ENCODE results near the gene RASGEF1B.

Gene RASGEF1B

GRCh38 chr4:81436941-81437574, 34.6 kb downstream of the RASGEF1B start:
- H3K4me3 ChIP-seq (ENCODE audit: low read depth, low read length): no peak overlapping the region
- H3K36me3 ChIP-seq (ENCODE audit: control insufficient read depth, insufficient read depth, low read length): no peaks in the 10 kb centered on the region
- no peak overlapping the region for H3K9ac ChIP-seq (ENCODE audit: low read depth, low read length)
- no peaks in the 10 kb centered on the region for H3K9me3 ChIP-seq (ENCODE audit: control insufficient read depth, insufficient read depth, low read length)
- H3K27me3 ChIP-seq (ENCODE audit: control insufficient read depth, insufficient read depth, low read length): no peaks in the 10 kb centered on the region
- no peaks in the 10 kb centered on the region for H3K4me1 ChIP-seq (ENCODE audit: control insufficient read depth, insufficient read depth, low read length)

- peaks cover 2% of the 10 kb centered on the region for H3K36me3 ChIP-seq (ENCODE audit: control insufficient read depth, insufficient read depth, low read length)
- H3K4me1 ChIP-seq (ENCODE audit: control insufficient read depth, insufficient read depth, low read length): no peaks in the 10 kb centered on the region
- no peaks in the 10 kb centered on the region for H3K27me3 ChIP-seq (ENCODE audit: control insufficient read depth, insufficient read depth, low read length)
- no peaks in the 10 kb centered on the region for H3K9me3 ChIP-seq (ENCODE audit: control insufficient read depth, insufficient read depth, low read length)
- no peak overlapping the region for H3K4me3 ChIP-seq (ENCODE audit: low read depth, low read length)
- H3K9ac ChIP-seq (ENCODE audit: low read depth, low read length): no peak overlapping the region
Measured at GRCh38 chr4:81436096-81436495, 35.6 kb downstream of the RASGEF1B start.

DNA sequence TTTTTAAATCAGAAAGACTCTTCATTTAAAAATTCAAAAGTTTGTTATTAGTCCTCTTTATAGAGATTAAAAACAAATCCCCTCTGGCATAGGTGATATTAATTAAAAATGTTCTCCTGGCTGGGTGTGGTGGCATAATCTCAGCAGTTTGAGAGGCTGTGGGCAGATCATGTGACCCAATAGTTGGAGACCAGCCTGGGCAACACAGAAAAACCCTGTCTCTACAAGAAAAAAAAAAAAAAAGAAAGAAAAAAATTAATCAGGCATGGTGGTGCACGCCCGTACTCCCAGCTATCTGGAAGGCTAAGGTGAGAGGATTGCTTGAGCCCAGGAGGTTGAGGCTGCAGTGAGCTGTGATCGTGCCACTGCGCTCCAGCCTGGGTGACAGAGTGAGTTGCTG, 38.9 kb downstream of the RASGEF1B start:
- Histone ChIP-seq H3K4me3 (ENCODE audit: low read depth, low read length) (no peak overlapping the region), H3K36me3 (ENCODE audit: control insufficient read depth, insufficient read depth, low read length) (peaks cover 2% of the 10 kb centered on the region), H3K27me3 (ENCODE audit: control insufficient read depth, insufficient read depth, low read length) (no peaks in the 10 kb centered on the region), H3K9ac (ENCODE audit: low read depth, low read length) (no peak overlapping the region), H3K4me1 (ENCODE audit: control insufficient read depth, insufficient read depth, low read length) (no peaks in the 10 kb centered on the region), H3K9me3 (ENCODE audit: control insufficient read depth, insufficient read depth, low read length) (no peaks in the 10 kb centered on the region)

DNA sequence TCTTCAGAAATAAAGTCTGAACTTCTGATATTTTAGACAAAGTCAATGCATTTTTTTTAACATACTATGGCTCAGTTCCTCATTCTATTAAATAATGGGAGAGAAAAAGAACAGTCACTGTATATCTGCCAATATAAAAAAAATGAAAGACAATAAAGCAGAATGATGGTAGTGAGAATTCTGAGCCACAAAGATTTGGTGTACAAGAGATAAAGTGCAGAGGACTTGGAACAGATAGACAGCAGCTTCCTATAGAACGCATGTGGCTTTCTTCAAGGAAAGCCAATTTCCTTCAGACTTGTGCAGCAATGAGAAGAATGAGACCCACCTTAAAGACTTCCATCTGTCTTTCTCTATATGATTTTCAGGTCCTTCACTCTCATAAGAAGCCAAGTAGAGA, 39.7 kb downstream of the RASGEF1B start:
- Histone ChIP-seq H3K4me1 (ENCODE audit: control insufficient read depth, insufficient read depth, low read length) (peaks cover 7% of the 10 kb centered on the region), H3K9me3 (ENCODE audit: control insufficient read depth, insufficient read depth, low read length) (no peaks in the 10 kb centered on the region), H3K9ac (ENCODE audit: low read depth, low read length) (no peak overlapping the region), H3K36me3 (ENCODE audit: control insufficient read depth, insufficient read depth, low read length) (peaks cover 2% of the 10 kb centered on the region), H3K27me3 (ENCODE audit: control insufficient read depth, insufficient read depth, low read length) (no peaks in the 10 kb centered on the region), H3K4me3 (ENCODE audit: low read depth, low read length) (no peak overlapping the region)

- Histone ChIP-seq H3K36me3 (ENCODE audit: control insufficient read depth, insufficient read depth, low read length) (peaks cover 2% of the 10 kb centered on the region), H3K4me3 (ENCODE audit: low read depth, low read length) (no peak overlapping the region)
Measured at GRCh38 chr4:81429607-81430006, 42.1 kb downstream of the RASGEF1B start.

DNA sequence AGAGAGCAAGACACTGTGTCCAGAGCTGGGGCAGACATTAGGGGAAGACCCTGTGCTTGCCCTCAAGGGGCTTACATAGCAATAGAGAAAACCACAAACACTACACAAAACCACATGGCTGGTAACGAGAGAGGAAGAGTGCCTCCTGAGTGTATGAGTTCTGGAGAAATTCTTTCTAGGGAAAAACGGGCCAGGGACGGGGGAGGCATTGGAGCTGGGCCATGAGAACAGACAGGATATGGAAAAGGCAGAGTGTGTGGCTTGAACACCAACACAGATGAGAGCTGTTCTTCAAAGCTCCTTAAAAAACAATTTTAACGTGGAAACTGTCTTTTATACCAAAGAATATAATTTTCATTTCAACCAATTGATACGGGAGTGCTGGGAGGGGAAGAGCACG, 42.7 kb downstream of the RASGEF1B start:
- Histone ChIP-seq H3K4me1 (ENCODE audit: control insufficient read depth, insufficient read depth, low read length) (peaks cover 28% of the 10 kb centered on the region), H3K36me3 (ENCODE audit: control insufficient read depth, insufficient read depth, low read length) (peaks cover 2% of the 10 kb centered on the region), H3K9me3 (ENCODE audit: control insufficient read depth, insufficient read depth, low read length) (no peaks in the 10 kb centered on the region), H3K27me3 (ENCODE audit: control insufficient read depth, insufficient read depth, low read length) (no peaks in the 10 kb centered on the region), H3K9ac (ENCODE audit: low read depth, low read length) (no peak overlapping the region), H3K4me3 (ENCODE audit: low read depth, low read length) (no peak overlapping the region)

More at GRCh38 chr4:81429607-81430006, 42.1 kb downstream of the RASGEF1B start:
- Histone ChIP-seq H3K4me1 (ENCODE audit: control insufficient read depth, insufficient read depth, low read length) (peaks cover 22% of the 10 kb centered on the region), H3K27me3 (ENCODE audit: control insufficient read depth, insufficient read depth, low read length) (no peaks in the 10 kb centered on the region), H3K9me3 (ENCODE audit: control insufficient read depth, insufficient read depth, low read length) (no peaks in the 10 kb centered on the region), H3K9ac (ENCODE audit: low read depth, low read length) (no peak overlapping the region)

GRCh38 chr4:81428002-81428401, 43.7 kb downstream of the RASGEF1B start:
- Histone ChIP-seq H3K36me3 (ENCODE audit: control insufficient read depth, insufficient read depth, low read length) (peaks cover 2% of the 10 kb centered on the region), H3K9ac (ENCODE audit: low read depth, low read length) (no peak overlapping the region), H3K9me3 (ENCODE audit: control insufficient read depth, insufficient read depth, low read length) (no peaks in the 10 kb centered on the region), H3K4me3 (ENCODE audit: low read depth, low read length) (no peak overlapping the region), H3K27me3 (ENCODE audit: control insufficient read depth, insufficient read depth, low read length) (no peaks in the 10 kb centered on the region), H3K4me1 (ENCODE audit: control insufficient read depth, insufficient read depth, low read length) (peaks cover 28% of the 10 kb centered on the region)

DNA sequence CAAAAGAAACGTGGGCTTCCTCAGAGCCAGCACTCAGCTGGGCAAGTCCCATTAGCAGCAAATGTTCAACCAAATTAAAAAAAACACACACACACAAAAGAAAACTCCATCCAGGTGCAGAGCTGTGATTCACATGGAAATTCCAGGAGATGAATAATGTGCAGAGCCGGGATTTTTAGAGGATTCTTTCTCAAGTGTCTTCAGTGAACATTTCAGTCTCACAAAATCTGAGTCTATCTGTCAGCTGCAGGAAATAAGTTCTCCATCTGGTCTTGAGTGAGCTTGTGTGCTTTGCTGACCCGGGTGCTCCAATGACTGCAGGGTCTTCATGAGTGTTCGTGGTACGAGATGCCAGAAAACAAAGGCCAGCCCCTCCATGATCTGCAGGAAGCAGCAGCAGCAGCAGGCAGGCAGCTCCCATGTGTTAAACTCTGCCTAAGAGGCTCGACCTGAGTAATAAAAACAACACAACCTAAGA, 44.3 kb downstream of the RASGEF1B start:
- H3K27me3 ChIP-seq (ENCODE audit: control insufficient read depth, insufficient read depth, low read length): no peaks in the 10 kb centered on the region
- H3K9ac ChIP-seq (ENCODE audit: low read depth, low read length): no peak overlapping the region
- H3K4me1 ChIP-seq (ENCODE audit: control insufficient read depth, insufficient read depth, low read length): peaks cover 28% of the 10 kb centered on the region
- peaks cover 2% of the 10 kb centered on the region for H3K36me3 ChIP-seq (ENCODE audit: control insufficient read depth, insufficient read depth, low read length)
- H3K4me3 ChIP-seq (ENCODE audit: low read depth, low read length): no peak overlapping the region
- H3K9me3 ChIP-seq (ENCODE audit: control insufficient read depth, insufficient read depth, low read length): no peaks in the 10 kb centered on the region

DNA sequence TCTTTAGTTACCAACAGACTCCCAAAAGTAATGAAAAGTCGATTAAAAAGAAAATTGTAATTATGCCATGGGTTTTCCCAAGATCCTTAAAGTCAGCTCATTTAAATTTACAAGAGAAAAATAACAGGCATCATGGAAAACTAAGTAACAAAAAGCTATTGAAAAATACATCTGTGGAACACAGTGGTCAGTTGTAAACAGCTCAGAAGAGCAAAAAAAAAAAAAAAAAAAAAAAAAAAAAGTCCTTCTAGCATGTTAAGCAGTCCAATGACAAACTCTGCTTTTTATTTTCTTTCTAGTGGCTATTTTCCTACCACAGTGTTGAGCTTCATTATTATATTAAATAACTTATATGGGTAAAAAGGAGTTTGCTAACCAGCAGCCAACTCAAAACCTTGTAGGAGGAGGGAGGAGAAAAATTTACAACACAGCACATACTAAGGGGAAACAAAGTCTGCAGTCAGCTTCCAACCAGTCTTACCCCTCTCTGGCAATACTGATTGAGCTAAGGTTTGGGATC, 44.9 kb downstream of the RASGEF1B start:
- no peak overlapping the region for H3K4me3 ChIP-seq (ENCODE audit: low read depth, low read length)
- peaks cover 2% of the 10 kb centered on the region for H3K36me3 ChIP-seq (ENCODE audit: control insufficient read depth, insufficient read depth, low read length)
- no peaks in the 10 kb centered on the region for H3K9me3 ChIP-seq (ENCODE audit: control insufficient read depth, insufficient read depth, low read length)
- H3K27me3 ChIP-seq (ENCODE audit: control insufficient read depth, insufficient read depth, low read length): no peaks in the 10 kb centered on the region
- H3K9ac ChIP-seq (ENCODE audit: low read depth, low read length): no peak overlapping the region
- H3K4me1 ChIP-seq (ENCODE audit: control insufficient read depth, insufficient read depth, low read length): peaks cover 30% of the 10 kb centered on the region

GRCh38 chr4:81424816-81425755, 46.6 kb downstream of the RASGEF1B start:
- Histone ChIP-seq H3K9ac (ENCODE audit: low read depth, low read length) (no peak overlapping the region), H3K27me3 (ENCODE audit: control insufficient read depth, insufficient read depth, low read length) (no peaks in the 10 kb centered on the region), H3K4me1 (ENCODE audit: control insufficient read depth, insufficient read depth, low read length) (peaks cover 37% of the 10 kb centered on the region), H3K9me3 (ENCODE audit: control insufficient read depth, insufficient read depth, low read length) (no peaks in the 10 kb centered on the region), H3K36me3 (ENCODE audit: control insufficient read depth, insufficient read depth, low read length) (no peaks in the 10 kb centered on the region), H3K4me3 (ENCODE audit: low read depth, low read length) (no peak overlapping the region)

GRCh38 chr4:81424336-81424735, 47.4 kb downstream of the RASGEF1B start:
- Histone ChIP-seq H3K9me3 (ENCODE audit: control insufficient read depth, insufficient read depth, low read length) (no peaks in the 10 kb centered on the region), H3K4me1 (ENCODE audit: control insufficient read depth, insufficient read depth, low read length) (peaks cover 37% of the 10 kb centered on the region), H3K36me3 (ENCODE audit: control insufficient read depth, insufficient read depth, low read length) (no peaks in the 10 kb centered on the region), H3K9ac (ENCODE audit: low read depth, low read length) (no peak overlapping the region), H3K4me3 (ENCODE audit: low read depth, low read length) (no peak overlapping the region), H3K27me3 (ENCODE audit: control insufficient read depth, insufficient read depth, low read length) (no peaks in the 10 kb centered on the region)

Data from iPS-15b (cell line).